Sigmoid colon (tissue), 4 donors: ENCODE results near the gene TRPM2.

Experiments
- EP300 ChIP-seq, 4 donors: sonication (generic); formaldehyde crosslinking; IDR thresholded peaks; one replicate each; pipeline ENCODE4 v1.6.1; 2017; ENCODE audit warnings: antibody characterized with exemption in 4 of 4
- POLR2A ChIP-seq, 2 donors: fragments of 450-650 bp; IDR thresholded peaks; one replicate each; pipeline ENCODE4 v1.6.1; 2016; ENCODE audit warnings: antibody characterized with exemption in 2 of 2, mild to moderate bottlenecking in 2 of 2, moderate library complexity in 2 of 2
- POLR2AphosphoS5 ChIP-seq, 4 donors: sonication (generic); formaldehyde crosslinking; IDR thresholded peaks; one replicate each; pipeline ENCODE4 v1.6.1; 2017; ENCODE audit warnings: antibody characterized with exemption in 4 of 4
- TF ChIP-seq, protein P1 (sequence below), 4 experiments: fragments of 450-650 bp in 3 of 4; fragments of 200-600 bp in 1 of 4; IDR thresholded peaks; one replicate each; pipeline ENCODE4 v1.5.1; 2016 to 2019; ENCODE audit warnings: antibody characterized with exemption in 4 of 4, mild to moderate bottlenecking in 3 of 4, moderate library complexity in 2 of 4

DNA sequence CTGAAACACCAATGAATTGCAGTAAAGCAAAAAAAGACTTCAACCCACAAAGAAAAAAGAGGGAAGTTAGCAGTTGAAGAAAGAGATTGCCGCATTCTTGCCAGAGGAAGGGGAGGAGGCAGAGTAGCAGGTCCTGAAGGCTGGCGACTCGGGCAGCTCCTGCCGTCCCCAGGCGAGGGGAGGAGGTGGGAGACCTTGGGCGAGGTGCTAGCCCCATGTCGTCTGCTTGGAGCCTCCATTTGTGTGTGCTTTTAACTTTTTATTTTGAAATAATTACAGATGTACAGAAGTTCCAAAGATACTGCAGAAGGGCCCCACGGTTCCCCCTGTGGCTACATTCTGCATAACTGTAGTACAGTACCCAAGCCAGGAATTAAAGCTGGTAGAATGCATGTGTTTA, 6.7 kb downstream of the TRPM2 start:
- TF ChIP-seq, protein P1, sequence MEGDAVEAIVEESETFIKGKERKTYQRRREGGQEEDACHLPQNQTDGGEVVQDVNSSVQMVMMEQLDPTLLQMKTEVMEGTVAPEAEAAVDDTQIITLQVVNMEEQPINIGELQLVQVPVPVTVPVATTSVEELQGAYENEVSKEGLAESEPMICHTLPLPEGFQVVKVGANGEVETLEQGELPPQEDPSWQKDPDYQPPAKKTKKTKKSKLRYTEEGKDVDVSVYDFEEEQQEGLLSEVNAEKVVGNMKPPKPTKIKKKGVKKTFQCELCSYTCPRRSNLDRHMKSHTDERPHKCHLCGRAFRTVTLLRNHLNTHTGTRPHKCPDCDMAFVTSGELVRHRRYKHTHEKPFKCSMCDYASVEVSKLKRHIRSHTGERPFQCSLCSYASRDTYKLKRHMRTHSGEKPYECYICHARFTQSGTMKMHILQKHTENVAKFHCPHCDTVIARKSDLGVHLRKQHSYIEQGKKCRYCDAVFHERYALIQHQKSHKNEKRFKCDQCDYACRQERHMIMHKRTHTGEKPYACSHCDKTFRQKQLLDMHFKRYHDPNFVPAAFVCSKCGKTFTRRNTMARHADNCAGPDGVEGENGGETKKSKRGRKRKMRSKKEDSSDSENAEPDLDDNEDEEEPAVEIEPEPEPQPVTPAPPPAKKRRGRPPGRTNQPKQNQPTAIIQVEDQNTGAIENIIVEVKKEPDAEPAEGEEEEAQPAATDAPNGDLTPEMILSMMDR (IDR thresholded peaks at IDR 0.05) = no peak
- no peak for TF ChIP-seq POLR2A (IDR thresholded peaks at IDR 0.05)
- TF ChIP-seq EP300 (IDR thresholded peaks at IDR 0.05) = no peak
- no peak for TF ChIP-seq POLR2AphosphoS5 (IDR thresholded peaks at IDR 0.05)
